Measurements from ENCODE around the gene CEACAM1.
"Not testable (repeated sequence)": the region's sequence is repeated elsewhere in the genome, so short reads cannot be mapped to it uniquely, and the experiment has no call there.

The CEACAM1 gene

DNA sequence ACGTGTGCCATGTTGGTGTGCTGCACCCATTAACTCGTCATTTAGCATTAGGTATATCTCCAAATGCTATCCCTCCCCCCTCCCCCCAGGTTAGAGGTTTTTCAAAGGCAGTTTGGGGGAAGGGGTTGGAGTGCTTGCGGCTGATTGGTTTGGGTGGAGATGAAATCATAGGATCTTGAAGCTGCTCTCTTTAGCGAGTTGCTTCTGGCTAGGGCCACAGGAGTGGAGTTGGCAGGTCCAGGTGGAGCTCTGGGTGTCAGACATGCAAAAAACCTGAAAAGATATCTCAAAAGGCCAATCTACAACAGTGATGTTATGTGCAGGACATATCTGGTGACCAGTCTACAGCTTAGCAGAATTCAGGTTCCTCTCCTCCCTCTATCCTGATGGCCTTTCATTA, 52.9 kb downstream of the CEACAM1 start:
- no peak for DNase-seq (ENCODE audit: low read depth)

DNA sequence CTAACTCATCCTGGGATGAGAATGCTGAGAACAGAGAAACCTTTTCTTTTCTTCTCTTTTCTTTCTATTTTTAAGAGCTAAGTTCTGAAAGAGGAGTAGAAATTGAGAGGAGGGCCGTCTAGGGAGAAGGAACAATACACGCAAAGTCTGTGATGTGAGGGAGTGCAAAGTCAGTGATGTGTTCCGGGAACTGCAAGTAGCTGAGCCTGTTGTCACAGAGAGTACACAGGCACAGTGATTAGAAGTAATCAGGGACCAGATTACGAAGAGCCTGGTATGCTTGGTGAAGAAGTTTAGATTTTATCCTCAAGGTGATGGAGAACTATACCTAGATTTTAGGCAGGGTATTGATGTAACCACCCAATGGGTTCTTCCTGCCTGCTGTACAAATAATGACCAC, 53.5 kb downstream of the CEACAM1 start:
- no peak for DNase-seq (ENCODE audit: low read depth)

DNA sequence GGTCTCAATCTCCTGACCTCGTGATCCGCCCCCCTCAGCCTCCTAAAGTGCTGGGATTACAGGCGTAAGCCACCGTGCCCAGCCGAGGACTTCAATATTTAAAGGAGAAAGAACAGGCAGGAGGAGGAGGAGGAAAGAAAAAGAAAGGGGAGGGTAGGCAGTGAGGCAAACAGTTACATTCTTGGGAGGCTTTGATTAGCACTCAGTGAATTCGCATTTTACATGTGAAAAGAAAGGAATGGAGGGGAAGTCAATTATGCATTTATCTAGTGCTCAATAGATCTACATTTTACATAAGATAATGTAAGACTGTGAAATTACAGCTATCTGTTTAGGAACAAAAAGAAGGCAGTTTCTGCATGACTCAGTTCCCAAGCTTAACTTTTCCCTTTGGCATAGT, 54.6 kb downstream of the CEACAM1 start:
- DNase-seq (ENCODE audit: low read depth), result no peak

DNA sequence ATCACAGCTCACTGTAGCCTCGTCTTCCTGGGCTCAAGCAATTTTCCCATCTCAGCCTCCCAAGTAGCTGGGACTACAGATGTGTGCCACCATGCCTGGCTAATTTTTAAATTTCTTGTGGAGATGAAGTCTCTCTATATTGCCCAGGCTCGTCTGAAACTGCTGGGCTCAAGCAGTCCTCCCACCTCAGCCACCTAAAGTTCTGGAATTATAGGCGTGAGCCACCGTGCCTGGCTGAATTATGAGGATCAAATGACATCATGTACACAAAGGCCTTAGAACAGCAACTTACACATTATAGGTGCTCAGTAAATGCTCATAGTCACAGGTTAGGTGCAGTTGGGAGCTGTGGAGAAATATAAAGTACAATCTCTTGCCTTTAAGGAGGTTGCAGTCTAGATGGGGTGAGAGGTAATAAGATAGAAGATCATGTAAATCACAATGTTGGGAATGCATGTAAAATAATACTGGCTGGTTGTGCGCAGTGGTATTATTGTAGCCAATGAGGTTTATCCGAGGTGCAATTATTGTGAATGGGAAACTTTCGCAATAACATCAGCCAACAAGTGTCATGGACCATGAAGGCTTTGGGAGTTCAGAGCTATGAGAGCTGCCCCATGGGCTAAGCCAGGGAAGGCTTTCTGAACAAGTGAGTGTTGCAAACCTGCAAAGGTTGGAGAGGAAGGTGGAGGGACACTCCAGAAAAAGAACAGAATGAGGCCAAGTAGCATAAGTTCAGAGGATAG, 55.7 kb downstream of the CEACAM1 start:
- no peak for DNase-seq (ENCODE audit: low read depth)

DNA sequence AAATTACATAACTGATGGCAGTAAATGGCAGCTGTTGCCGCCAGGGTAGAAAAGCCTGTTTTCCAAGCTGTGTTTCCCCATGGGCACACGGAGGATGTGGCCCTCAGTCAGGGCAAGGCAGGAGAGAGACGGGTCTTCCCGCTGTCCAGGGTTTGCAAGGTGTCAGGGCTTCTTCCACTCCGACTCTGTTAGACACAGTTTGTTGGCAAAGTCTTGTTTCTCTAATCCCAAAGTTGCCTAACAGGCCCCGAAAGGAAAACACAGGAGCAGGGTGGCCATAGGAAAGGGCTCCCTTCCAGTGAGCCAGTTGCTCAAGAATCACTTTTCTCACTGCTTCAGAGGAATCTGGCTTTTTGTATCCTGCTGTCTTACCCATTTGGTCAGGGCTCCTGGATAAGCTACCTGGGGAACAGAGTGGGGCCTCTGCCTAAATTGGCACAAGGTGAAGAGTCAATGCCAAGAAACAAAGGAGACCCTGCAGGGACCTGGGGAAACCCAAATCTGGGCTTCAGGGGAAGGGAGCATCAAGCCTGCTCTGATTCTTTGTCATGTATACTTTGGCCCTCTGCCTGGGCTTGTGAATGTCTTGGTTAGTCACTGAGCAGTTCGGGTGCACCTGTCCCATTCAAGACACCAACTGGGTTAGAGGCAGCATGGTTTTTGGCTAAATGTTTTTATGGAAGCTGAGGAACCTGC, 56.6 kb downstream of the CEACAM1 start:
- no peak for DNase-seq (ENCODE audit: low read depth)

DNA sequence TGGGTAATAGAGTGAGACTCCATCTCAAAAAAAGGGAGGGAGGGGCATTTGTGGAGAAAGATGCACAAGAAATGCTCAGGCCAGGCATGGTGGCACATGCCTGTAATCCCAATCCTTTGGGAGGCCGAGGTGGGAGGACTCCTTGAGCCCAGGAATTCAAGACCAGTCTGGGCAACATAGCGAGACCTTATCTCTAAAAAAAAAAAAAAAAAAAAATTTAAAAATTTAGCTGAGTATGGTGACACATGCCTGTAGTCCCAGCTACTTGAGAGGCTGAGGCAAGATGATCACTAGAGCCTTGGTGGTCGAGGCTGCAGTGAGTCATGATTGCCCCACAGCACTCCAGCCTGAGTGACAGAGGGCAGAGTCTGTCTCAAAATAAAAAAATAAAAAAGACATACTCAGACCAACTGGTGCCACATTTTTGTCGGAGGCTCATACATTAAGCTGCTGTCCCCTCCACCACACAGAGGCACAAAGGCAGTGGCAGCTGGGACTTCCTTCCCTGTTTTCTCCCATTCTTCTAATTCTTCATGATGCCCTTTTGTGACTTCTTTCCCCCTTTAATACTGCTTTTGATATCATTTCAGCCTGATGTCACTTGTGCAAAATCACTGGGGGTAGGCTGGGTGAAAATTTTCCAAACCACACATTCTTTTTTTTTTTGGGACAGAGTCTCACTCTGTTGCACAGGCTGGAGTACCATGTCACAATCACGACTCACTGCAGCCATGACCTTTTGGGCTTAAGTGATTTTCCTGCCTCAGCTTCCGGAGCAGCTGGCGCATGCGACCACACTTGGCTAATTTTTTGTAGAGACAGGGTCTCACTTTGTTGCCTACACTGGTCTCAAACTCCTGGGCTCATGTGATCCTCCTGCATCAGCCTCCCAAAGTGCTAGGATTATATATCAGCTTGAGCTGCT, 58.7 kb downstream of the CEACAM1 start:
- DNase-seq (ENCODE audit: low read depth), result no peak

DNA sequence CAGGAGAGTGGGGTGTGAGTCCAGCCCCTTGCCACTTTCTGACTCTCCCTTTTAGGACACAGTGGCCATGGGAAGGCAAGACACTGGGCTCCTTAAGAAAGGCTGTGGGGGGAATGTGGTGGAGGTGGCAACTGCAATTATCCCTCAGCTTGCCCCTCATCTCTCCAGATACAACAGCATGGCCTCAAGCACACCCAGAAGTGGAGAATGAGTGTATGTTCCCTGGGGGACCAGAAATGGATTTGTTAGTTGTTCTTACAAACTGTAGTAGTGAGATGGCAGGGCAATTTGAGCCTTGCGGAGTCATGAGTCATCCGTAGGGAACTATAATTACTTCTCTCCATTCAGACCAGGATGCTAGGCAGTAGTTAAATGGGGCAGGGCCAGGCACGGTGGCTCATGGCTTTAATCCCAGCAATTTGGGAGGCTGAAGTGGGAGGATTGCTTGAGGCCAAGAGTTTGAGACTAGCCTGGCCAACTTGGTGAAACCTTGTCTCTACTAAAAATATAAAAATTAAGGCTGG, 59.9 kb downstream of the CEACAM1 start:
- no peak for DNase-seq (ENCODE audit: low read depth)

DNA sequence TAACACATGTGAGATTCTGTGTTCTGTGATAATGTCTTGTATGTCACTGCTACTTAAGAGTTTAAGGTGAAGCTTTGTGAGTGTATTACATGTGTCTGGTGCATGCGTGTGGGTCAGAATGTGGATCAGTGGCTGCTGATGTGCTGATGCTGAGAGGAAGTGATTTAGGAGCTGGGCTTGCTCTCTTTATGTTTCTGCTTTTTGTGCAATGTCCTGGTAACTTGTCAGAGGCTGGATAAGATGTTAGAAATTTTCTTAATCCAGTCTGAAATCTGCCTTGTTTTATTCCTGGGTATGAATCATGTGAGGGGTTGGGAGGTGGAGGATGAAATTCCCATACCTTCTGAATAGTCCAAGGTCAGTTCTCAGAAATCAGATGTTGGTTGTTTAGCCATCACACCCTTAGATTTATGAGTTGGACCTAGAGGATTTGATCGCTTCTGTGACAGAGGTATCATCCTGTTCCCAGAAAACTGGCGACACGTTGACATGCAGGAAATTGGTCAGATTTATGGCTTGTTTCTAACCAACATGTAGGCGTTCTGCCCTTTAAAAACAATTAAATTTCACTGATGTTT, 61.0 kb downstream of the CEACAM1 start:
- no peak for DNase-seq (ENCODE audit: low read depth)

DNA sequence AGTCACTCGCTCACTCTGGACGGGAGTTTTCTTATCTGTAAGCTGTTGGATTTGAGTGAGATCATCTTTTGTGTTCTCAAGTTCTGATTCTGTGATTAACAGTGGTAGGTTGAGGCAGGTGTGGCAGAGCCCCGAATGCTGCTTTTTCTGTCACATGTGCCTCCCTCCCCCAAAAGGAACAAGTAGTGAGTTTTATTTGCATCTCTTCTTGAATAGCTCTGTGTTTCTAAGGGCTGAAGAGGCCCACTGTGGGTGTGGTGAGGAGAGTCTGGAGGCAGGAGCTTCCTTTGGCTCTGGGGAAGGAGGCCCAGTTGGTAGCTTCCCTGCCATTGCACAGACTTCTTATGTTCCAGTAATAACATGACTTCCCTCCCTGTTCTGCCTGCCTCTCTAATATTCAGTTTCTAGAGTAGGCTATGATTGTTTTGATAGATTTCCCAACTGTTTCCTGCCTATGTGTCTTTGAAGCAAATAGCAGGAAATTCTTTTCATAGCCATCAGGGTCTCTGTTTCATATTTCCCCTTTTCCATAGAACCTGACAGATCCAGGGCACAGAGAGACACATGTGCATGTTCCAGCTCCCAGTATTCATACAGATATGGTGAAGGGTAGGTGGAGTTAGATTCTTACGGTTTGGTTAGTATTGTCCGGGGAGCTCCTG, 61.6 kb downstream of the CEACAM1 start:
- DNase-seq (ENCODE audit: low read depth), result no peak

DNA sequence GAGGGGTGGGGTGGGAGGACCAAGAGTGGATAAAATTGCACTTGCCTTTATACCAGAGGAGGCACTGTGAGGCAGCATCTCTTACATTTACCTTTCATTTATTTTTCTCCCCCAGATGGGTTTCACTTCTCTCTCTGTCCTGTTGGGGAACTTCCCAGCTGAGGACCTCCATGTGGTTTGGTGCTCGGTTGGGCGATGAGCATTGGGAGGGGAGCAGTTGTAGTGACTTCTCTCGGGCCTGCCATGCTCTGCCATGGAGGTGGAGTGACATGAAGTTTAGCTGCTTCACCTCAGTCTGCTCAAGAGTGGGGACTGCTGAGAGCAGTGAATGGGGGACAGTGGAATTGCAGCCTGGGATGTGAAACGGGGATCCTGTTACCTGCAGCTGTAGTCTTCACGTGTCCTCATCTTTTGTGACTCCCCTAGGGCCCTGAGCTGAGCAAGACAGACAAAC, 62.4 kb downstream of the CEACAM1 start:
- DNase-seq (ENCODE audit: low read depth), result no peak

DNA sequence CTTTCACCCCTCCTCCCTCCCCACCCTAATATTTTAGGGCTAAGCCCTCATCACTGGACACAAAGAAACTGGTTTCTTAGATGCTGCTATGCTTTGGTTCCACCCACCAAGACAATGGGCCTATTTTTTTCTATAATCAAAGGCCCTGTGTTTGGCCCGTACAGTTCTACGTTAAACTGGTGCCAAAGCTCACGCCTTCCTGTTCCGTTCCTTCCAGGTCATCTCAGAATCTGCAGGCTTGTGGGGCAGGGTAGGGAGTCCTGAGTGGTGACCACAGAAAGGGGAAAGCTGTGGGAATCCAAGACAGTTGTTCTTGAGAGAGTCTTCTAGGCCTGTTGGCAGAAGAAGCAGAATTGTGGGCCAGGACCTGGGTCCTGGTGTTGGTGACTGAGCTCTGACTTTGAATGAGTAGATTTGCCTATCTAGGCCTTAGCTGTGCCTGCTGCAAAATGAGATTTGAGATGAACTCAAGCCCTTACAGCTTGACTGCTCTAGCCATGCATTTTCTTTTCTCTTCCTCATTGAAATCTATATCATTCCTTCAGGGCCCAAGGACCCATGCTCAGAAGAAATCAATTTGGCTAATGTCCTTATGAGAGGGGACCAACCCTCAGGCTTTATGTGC, 66.5 kb downstream of the CEACAM1 start:
- no peak for DNase-seq (ENCODE audit: low read depth)

DNA sequence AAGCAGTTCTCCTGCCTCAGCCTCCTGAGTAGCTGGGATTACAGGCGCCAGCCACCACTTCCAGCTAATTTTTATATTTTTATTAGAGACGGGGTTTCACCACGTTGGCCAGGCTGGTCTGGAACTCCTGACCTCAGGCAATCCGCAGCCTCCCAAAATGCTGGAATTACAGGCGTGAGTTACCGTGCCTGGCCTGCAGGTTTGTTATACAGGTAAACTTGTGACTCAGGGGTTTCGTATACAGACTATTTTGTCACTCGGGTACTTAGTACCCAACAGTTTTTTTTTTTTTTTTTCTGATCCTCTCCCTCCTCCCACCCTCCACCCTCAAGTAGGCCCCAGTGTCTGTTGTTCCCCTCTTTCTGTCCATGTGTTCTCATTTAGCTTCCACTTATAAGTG, 67.0 kb downstream of the CEACAM1 start:
- not testable (repeated sequence) for DNase-seq (ENCODE audit: low read depth)

DNA sequence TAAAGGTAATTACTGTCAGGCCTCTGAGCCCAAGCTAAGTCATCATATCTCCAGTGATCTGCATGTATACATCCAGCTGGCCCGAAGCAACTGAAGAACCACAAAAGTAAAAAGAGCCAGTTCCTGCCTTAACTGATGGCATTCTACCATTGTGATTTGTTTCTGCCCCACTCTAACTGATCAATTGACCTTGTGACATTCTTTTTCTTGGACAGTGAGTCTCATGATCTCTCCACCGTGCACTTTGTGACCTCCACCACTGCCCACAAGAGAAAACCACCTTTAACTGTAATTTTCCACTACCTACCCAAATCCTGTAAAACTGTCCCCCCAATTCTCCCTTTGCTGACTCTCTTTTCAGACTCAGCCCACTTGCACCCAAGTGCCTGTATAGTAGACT, 68.4 kb downstream of the CEACAM1 start:
- DNase-seq (ENCODE audit: low read depth), result no peak

Measured in stimulated activated CD8-positive, alpha-beta memory T cell treated with anti-CD3 and anti-CD28 coated beads, Interleukin-7, amount 100 ng/mL, for 24 hours (primary cell).